Fibroblast of skin of abdomen (primary cell): ENCODE data around the gene MYZAP.

ENCODE experiments used
- DNase-seq: peaks from one replicate; pipeline ENCODE4 v3.0.0-alpha.2; 2013

MYZAP gene

GRCh38 chr15:57563416-57563815, 28.3 kb upstream of the MYZAP start:
- DNase-seq, result no peak

- no peak for DNase-seq
Observed at GRCh38 chr15:57565311-57565710, 26.4 kb upstream of the MYZAP start.

- DNase-seq, result no peak
Observed at GRCh38 chr15:57566834-57567233, 24.9 kb upstream of the MYZAP start.

- DNase-seq, result no peak
Observed at GRCh38 chr15:57567891-57568290, 23.8 kb upstream of the MYZAP start.

GRCh38 chr15:57568299-57568698, 23.4 kb upstream of the MYZAP start:
- no peak for DNase-seq

GRCh38 chr15:57570340-57570739, 21.4 kb upstream of the MYZAP start:
- no peak for DNase-seq

GRCh38 chr15:57570994-57571393, 20.7 kb upstream of the MYZAP start:
- DNase-seq, result peak; percentile 56

GRCh38 chr15:57571725-57572124, 20.0 kb upstream of the MYZAP start:
- DNase-seq, result no peak

GRCh38 chr15:57572468-57572867, 19.2 kb upstream of the MYZAP start:
- DNase-seq, result no peak

- no peak for DNase-seq
Observed at GRCh38 chr15:57573151-57573550, 18.6 kb upstream of the MYZAP start.

- no peak for DNase-seq
Observed at GRCh38 chr15:57575363-57575762, 16.3 kb upstream of the MYZAP start.

GRCh38 chr15:57578288-57578900, 13.3 kb upstream of the MYZAP start:
- no peak for DNase-seq

GRCh38 chr15:57580428-57580827, 11.3 kb upstream of the MYZAP start:
- DNase-seq, result no peak

- DNase-seq, result no peak
Observed at GRCh38 chr15:57580866-57581265, 10.8 kb upstream of the MYZAP start.

- no peak for DNase-seq
Observed at GRCh38 chr15:57582090-57582489, 9.6 kb upstream of the MYZAP start.

GRCh38 chr15:57583282-57583681, 8.4 kb upstream of the MYZAP start:
- DNase-seq, result no peak

GRCh38 chr15:57583720-57584119, 8.0 kb upstream of the MYZAP start:
- no peak for DNase-seq

- DNase-seq, result no peak
Observed at GRCh38 chr15:57586661-57587424, 4.9 kb upstream of the MYZAP start.

GRCh38 chr15:57589281-57589680, 2.4 kb upstream of the MYZAP start:
- DNase-seq, result no peak

- no peak for DNase-seq
Observed at GRCh38 chr15:57589754-57590153, 1.9 kb upstream of the MYZAP start.

GRCh38 chr15:57591237-57591821, 375 bp upstream of the MYZAP start:
- no peak for DNase-seq

GRCh38 chr15:57592426-57592825, 722 bp downstream of the MYZAP start:
- DNase-seq, result no peak

- no peak for DNase-seq
Observed at GRCh38 chr15:57592836-57593420, 1.2 kb downstream of the MYZAP start.

- DNase-seq, result no peak
Observed at GRCh38 chr15:57594479-57594878, 2.8 kb downstream of the MYZAP start.
